HepG2 (cell line): ENCODE results near the gene PAPPA. TPM values are rescaled to one million over a fixed set of nuclear protein-coding genes. Genes with fewer than 3 reads are reported as not detected.

Source experiments
- ADNP ChIP-seq: sonication (generic); formaldehyde crosslinking; IDR thresholded peaks from 2 replicates; pipeline ENCODE4 v1.4.0; 2020; ENCODE audit warnings: missing genetic modification reagents
- ARNT ChIP-seq: fragments of 450-650 bp; IDR thresholded peaks from 2 replicates; pipeline ENCODE4 v1.6.1; 2017
- DPF2 ChIP-seq: sonication (generic); formaldehyde crosslinking; IDR thresholded peaks from 2 replicates; pipeline ENCODE4 v1.4.0; 2020; ENCODE audit warnings: mild to moderate bottlenecking, low read depth, missing genetic modification reagents, borderline replicate concordance
- GPN1 ChIP-seq: sonication (generic); formaldehyde crosslinking; IDR thresholded peaks from 2 replicates; pipeline ENCODE4 v1.5.1; 2020; ENCODE audit warnings: missing genetic modification reagents, borderline replicate concordance
- HOXA5 ChIP-seq: sonication (generic); formaldehyde crosslinking; IDR thresholded peaks from 2 replicates; pipeline ENCODE4 v1.4.0; 2020; ENCODE audit warnings: missing genetic modification reagents
- NR1H2 ChIP-seq: sonication (generic); formaldehyde crosslinking; IDR thresholded peaks from 2 replicates; pipeline ENCODE4 v1.8.1; 2022; ENCODE audit warnings: low read depth, missing genetic modification reagents, borderline replicate concordance
- PCBP2 ChIP-seq: fragments of 200-400 bp; formaldehyde crosslinking; optimal IDR thresholded peaks from 2 replicates; pipeline ENCODE3; 2018; ENCODE audit warnings: low read length, low read depth; ENCODE audit not compliant: poor library complexity, severe bottlenecking
- SRF ChIP-seq: IDR thresholded peaks from 2 replicates; pipeline ENCODE4 v1.6.1; 2011; ENCODE audit warnings: mild to moderate bottlenecking, low read depth, low read length, moderate library complexity
- YY1 ChIP-seq: IDR thresholded peaks from 2 replicates; pipeline ENCODE4 v1.6.1; 2011; ENCODE audit warnings: low read length, low read depth, moderate library complexity, mild to moderate bottlenecking; ENCODE audit not compliant: insufficient read depth, insufficient replicate concordance
- ZFP36 ChIP-seq: fragments of 150-350 bp; IDR thresholded peaks from 2 replicates; pipeline ENCODE4 v1.6.1; 2018; ENCODE audit warnings: borderline replicate concordance, low read length, low read depth; ENCODE audit not compliant: partially characterized antibody
- ZNF292 ChIP-seq: sonication (generic); formaldehyde crosslinking; IDR thresholded peaks from 2 replicates; pipeline ENCODE4 v1.8.1; 2022; ENCODE audit warnings: mild to moderate bottlenecking, low read depth, missing genetic modification reagents, borderline replicate concordance
- ZNF670 ChIP-seq: sonication (generic); formaldehyde crosslinking; IDR thresholded peaks from 2 replicates; pipeline ENCODE4 v1.8.0; 2022; ENCODE audit warnings: mild to moderate bottlenecking, missing genetic modification reagents, borderline replicate concordance
- polyA plus RNA-seq, 8 experiments: library from polyadenylated mRNA; depleted of rRNA in 3 of 8; stranded (reverse) in 7 of 8; unstranded in 1 of 8; fragments of >200 nt; fragmentation: Illumina TruSeq in 4 of 8; extraction: Trizol in 4 of 8; gene quantifications; 2 replicates each; pipeline versions ENCODE4 v1.2.1 to v1.2.3, GENCODE V29; 2011 to 2016; ENCODE audit warnings: low read depth in 4 of 8, missing spikeins in 1 of 8, mixed read lengths in 1 of 8; ENCODE audit not compliant: insufficient read depth in 1 of 8
- total RNA-seq, 5 experiments: library from RNA; depleted of rRNA; stranded (reverse); fragments of >200 nt; fragmentation: Illumina TruSeq; extraction: Trizol; gene quantifications; 2 replicates each; pipeline ENCODE4 v1.2.3, GENCODE V29; 2016; ENCODE audit warnings: low read depth in 1 of 5
- TF ChIP-seq, protein P1 (sequence below), 2 experiments: fragments of 450-650 bp in 1 of 2; sonication (generic) in 1 of 2; formaldehyde crosslinking in 1 of 2; IDR thresholded peaks; 2 replicates each; pipeline versions ENCODE4 v1.6.1 to v1.8.0; 2016 to 2022; ENCODE audit warnings: antibody characterized with exemption in 1 of 2, mild to moderate bottlenecking in 1 of 2, missing genetic modification reagents in 1 of 2
- TF ChIP-seq, protein P2 (sequence below): sonication (generic); formaldehyde crosslinking; IDR thresholded peaks from 2 replicates; pipeline ENCODE4 v1.4.0; 2020; ENCODE audit warnings: missing genetic modification reagents, borderline replicate concordance

PAPPA gene
- total and polyA plus RNA-seq, 2 of the 13 experiments (the other 11 are each of a cell fraction or from before 2014, with no cell fraction given) = 0.09 to 0.11 TPM

DNA sequence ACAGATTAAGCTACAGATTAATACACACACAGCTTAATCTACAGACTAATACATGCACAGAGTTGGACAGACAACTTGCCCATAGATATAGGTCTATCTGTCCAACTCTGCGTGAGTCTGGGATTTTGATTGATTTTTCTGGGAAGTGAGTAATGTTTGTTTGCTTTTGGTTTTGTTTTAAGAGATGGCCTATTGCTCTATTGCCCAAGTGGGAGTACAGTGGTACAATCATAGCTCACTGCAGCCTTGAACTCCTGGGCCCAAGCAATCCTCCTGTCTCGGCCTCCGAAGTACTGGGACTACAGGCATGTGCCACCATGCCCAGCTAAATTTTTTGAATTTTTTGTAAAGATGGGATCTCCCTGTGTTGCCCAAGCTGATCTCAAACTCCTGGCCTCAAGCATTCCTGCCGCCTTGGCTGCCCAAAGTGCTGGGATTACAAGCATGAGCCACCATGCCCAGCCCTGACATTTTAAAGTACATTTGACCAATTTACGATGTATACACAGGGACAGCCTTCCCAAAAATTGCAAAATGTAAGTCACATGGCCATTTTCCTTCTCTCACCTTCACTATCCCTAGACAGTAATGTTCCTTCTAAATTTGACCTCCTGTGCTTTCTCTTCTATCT is 50.8 kb downstream of the PAPPA start (continued):
- TF ChIP-seq, protein P1, sequence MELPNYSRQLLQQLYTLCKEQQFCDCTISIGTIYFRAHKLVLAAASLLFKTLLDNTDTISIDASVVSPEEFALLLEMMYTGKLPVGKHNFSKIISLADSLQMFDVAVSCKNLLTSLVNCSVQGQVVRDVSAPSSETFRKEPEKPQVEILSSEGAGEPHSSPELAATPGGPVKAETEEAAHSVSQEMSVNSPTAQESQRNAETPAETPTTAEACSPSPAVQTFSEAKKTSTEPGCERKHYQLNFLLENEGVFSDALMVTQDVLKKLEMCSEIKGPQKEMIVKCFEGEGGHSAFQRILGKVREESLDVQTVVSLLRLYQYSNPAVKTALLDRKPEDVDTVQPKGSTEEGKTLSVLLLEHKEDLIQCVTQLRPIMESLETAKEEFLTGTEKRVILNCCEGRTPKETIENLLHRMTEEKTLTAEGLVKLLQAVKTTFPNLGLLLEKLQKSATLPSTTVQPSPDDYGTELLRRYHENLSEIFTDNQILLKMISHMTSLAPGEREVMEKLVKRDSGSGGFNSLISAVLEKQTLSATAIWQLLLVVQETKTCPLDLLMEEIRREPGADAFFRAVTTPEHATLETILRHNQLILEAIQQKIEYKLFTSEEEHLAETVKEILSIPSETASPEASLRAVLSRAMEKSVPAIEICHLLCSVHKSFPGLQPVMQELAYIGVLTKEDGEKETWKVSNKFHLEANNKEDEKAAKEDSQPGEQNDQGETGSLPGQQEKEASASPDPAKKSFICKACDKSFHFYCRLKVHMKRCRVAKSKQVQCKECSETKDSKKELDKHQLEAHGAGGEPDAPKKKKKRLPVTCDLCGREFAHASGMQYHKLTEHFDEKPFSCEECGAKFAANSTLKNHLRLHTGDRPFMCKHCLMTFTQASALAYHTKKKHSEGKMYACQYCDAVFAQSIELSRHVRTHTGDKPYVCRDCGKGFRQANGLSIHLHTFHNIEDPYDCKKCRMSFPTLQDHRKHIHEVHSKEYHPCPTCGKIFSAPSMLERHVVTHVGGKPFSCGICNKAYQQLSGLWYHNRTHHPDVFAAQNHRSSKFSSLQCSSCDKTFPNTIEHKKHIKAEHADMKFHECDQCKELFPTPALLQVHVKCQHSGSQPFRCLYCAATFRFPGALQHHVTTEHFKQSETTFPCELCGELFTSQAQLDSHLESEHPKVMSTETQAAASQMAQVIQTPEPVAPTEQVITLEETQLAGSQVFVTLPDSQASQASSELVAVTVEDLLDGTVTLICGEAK (IDR thresholded peaks at IDR 0.05) = no peak
- TF ChIP-seq, protein P1 (CRISPR knock-in tag; IDR thresholded peaks at IDR 0.05) = no peak
- TF ChIP-seq ARNT = no peak
- TF ChIP-seq, protein P2, sequence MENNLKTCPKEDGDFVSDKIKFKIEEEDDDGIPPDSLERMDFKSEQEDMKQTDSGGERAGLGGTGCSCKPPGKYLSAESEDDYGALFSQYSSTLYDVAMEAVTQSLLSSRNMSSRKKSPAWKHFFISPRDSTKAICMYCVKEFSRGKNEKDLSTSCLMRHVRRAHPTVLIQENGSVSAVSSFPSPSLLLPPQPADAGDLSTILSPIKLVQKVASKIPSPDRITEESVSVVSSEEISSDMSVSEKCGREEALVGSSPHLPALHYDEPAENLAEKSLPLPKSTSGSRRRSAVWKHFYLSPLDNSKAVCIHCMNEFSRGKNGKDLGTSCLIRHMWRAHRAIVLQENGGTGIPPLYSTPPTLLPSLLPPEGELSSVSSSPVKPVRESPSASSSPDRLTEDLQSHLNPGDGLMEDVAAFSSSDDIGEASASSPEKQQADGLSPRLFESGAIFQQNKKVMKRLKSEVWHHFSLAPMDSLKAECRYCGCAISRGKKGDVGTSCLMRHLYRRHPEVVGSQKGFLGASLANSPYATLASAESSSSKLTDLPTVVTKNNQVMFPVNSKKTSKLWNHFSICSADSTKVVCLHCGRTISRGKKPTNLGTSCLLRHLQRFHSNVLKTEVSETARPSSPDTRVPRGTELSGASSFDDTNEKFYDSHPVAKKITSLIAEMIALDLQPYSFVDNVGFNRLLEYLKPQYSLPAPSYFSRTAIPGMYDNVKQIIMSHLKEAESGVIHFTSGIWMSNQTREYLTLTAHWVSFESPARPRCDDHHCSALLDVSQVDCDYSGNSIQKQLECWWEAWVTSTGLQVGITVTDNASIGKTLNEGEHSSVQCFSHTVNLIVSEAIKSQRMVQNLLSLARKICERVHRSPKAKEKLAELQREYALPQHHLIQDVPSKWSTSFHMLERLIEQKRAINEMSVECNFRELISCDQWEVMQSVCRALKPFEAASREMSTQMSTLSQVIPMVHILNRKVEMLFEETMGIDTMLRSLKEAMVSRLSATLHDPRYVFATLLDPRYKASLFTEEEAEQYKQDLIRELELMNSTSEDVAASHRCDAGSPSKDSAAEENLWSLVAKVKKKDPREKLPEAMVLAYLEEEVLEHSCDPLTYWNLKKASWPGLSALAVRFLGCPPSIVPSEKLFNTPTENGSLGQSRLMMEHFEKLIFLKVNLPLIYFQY (CRISPR knock-in tag) = peak; percentile 21; the same call in 1 of the 2 replicates
- no peak for TF ChIP-seq PCBP2
- TF ChIP-seq DPF2 (CRISPR knock-in tag) = peak; percentile 73
- TF ChIP-seq SRF = no peak
- TF ChIP-seq GPN1 = no peak
- TF ChIP-seq ZFP36 = no peak
- TF ChIP-seq YY1 = no peak
- TF ChIP-seq ZNF292 (CRISPR knock-in tag) = no peak
- no peak for TF ChIP-seq HOXA5
- TF ChIP-seq NR1H2 (CRISPR knock-in tag) = no peak
- TF ChIP-seq ZNF670 (CRISPR knock-in tag) = peak; percentile 82; the same call in 1 of the 2 replicates
- TF ChIP-seq ADNP (CRISPR knock-in tag) = peak; percentile 59; the same call in 1 of the 2 replicates
